Neutrophil (primary cell): ENCODE results near the gene GHITM.
"Not testable (repeated sequence)": the region's sequence is repeated elsewhere in the genome, so short reads cannot be mapped to it uniquely, and the experiment has no call there.

Experiments used
- H3K27ac ChIP-seq: fragments of 200-600 bp; sonication (generic); 2 replicates; pipeline ENCODE4 v1.5.1; 2016; ENCODE audit warnings: mild to moderate bottlenecking, moderate library complexity
- H3K27me3 ChIP-seq: fragments of 200-600 bp; sonication (generic); 2 replicates; pipeline ENCODE4 v1.6.0; 2016; ENCODE audit warnings: mild to moderate bottlenecking
- H3K36me3 ChIP-seq: fragments of 200-600 bp; sonication (generic); 2 replicates; pipeline ENCODE4 v1.5.1; 2017
- H3K4me1 ChIP-seq, 2 experiments: fragments of 200-600 bp in 1 of 2; sonication (generic) in 1 of 2; 1 replicate in 1 of 2; 2 replicates in 1 of 2; pipeline versions ENCODE4 v1.5.1 to v1.6.1; 2013 to 2016; ENCODE audit warnings: low read depth in 1 of 2, low read length in 1 of 2, mild to moderate bottlenecking in 1 of 2, moderate library complexity in 1 of 2; ENCODE audit not compliant: control insufficient read depth in 1 of 2, insufficient read depth in 1 of 2
- H3K4me3 ChIP-seq, 2 experiments: fragments of 200-600 bp in 1 of 2; sonication (generic) in 1 of 2; 1 replicate in 1 of 2; 2 replicates in 1 of 2; pipeline ENCODE4 v1.5.1; 2013 to 2016; ENCODE audit warnings: low read depth in 1 of 2, low read length in 1 of 2, mild to moderate bottlenecking in 1 of 2, moderate library complexity in 1 of 2
- H3K9me3 ChIP-seq: fragments of 200-600 bp; sonication (generic); 2 replicates; pipeline ENCODE4 v1.5.1; 2016
- CTCF ChIP-seq: fragments of 200-600 bp; sonication (generic); IDR thresholded peaks from 2 replicates; pipeline ENCODE4 v1.5.1; 2016; ENCODE audit warnings: antibody characterized with exemption

GHITM gene

GRCh38 chr10:84176836-84177474 is 37.6 kb downstream of the GHITM start:
- no peaks in the 10 kb centered on the region for H3K4me1 ChIP-seq
- H3K9me3 ChIP-seq: no peaks in the 10 kb centered on the region
- no peak overlapping the region for H3K4me3 ChIP-seq
- no peaks in the 10 kb centered on the region for H3K27me3 ChIP-seq
- H3K27ac ChIP-seq: no peak overlapping the region
- no peaks in the 10 kb centered on the region for H3K36me3 ChIP-seq
- TF ChIP-seq CTCF: no peak

GRCh38 chr10:84177541-84178141 is 38.3 kb downstream of the GHITM start:
- no peak for TF ChIP-seq CTCF
- no peaks in the 10 kb centered on the region for H3K4me1 ChIP-seq
- H3K4me3 ChIP-seq: no peak overlapping the region
- no peaks in the 10 kb centered on the region for H3K9me3 ChIP-seq
- H3K36me3 ChIP-seq: no peaks in the 10 kb centered on the region
- no peak overlapping the region for H3K27ac ChIP-seq
- H3K27me3 ChIP-seq: no peaks in the 10 kb centered on the region

GRCh38 chr10:84178160-84178609 is 38.9 kb downstream of the GHITM start:
- no peak for TF ChIP-seq CTCF
- H3K36me3 ChIP-seq: no peaks in the 10 kb centered on the region
- no peak overlapping the region for H3K4me3 ChIP-seq
- H3K9me3 ChIP-seq: no peaks in the 10 kb centered on the region
- no peaks in the 10 kb centered on the region for H3K27me3 ChIP-seq
- no peak overlapping the region for H3K27ac ChIP-seq
- no peaks in the 10 kb centered on the region for H3K4me1 ChIP-seq

- TF ChIP-seq CTCF: no peak
- H3K27ac ChIP-seq: no peak overlapping the region
These were observed 39.9 kb downstream of the GHITM start for GRCh38 chr10:84179059-84179710.

GRCh38 chr10:84180386-84180785 is 41.1 kb downstream of the GHITM start:
- H3K36me3 ChIP-seq, H3K27ac ChIP-seq, H3K4me3 ChIP-seq, H3K27me3 ChIP-seq, H3K9me3 ChIP-seq, H3K4me1 ChIP-seq: not testable (repeated sequence)

More at GRCh38 chr10:84179059-84179710, 39.9 kb downstream of the GHITM start:
- Histone ChIP-seq H3K9me3 (no peaks in the 10 kb centered on the region), H3K36me3 (no peaks in the 10 kb centered on the region), H3K4me3 (no peak overlapping the region), H3K4me1 (no peaks in the 10 kb centered on the region), H3K27me3 (no peaks in the 10 kb centered on the region)

GRCh38 chr10:84181631-84182030 is 42.3 kb downstream of the GHITM start:
- TF ChIP-seq CTCF: no peak
- Histone ChIP-seq H3K4me3 (no peak overlapping the region), H3K27me3 (no peaks in the 10 kb centered on the region), H3K27ac (no peak overlapping the region), H3K4me1 (no peaks in the 10 kb centered on the region), H3K9me3 (no peaks in the 10 kb centered on the region), H3K36me3 (no peaks in the 10 kb centered on the region)
